Endodermal cell (in vitro differentiated cells): ENCODE results near the gene AVL9. TPM values are rescaled to one million over a fixed set of nuclear protein-coding genes. Genes with fewer than 3 reads are reported as not detected.

ENCODE experiments used
- DNase-seq: peaks from one replicate; pipeline ENCODE4 v3.0.0-alpha.2; 2017
- H3K27ac ChIP-seq: 2 replicates; pipeline ENCODE4 v1.5.1; 2013; ENCODE audit warnings: mild to moderate bottlenecking, low read depth, low read length, moderate library complexity
- H3K27me3 ChIP-seq: 2 replicates; pipeline ENCODE4 v1.6.1; 2013; ENCODE audit warnings: mild to moderate bottlenecking, low read length, moderate library complexity; ENCODE audit not compliant: insufficient read depth, control insufficient read depth, poor library complexity, severe bottlenecking
- H3K36me3 ChIP-seq: 2 replicates; pipeline ENCODE4 v1.7.0; 2013; ENCODE audit warnings: mild to moderate bottlenecking, low read length, moderate library complexity; ENCODE audit not compliant: control insufficient read depth, insufficient read depth
- H3K4me1 ChIP-seq: one replicate; pipeline ENCODE4 v1.7.0; 2013; ENCODE audit warnings: low read length; ENCODE audit not compliant: control insufficient read depth, insufficient read depth
- H3K4me3 ChIP-seq: 2 replicates; pipeline ENCODE4 v1.5.1; 2013; ENCODE audit warnings: mild to moderate bottlenecking, low read length, moderate library complexity
- H3K9ac ChIP-seq: 2 replicates; pipeline ENCODE4 v1.6.1; 2013; ENCODE audit warnings: mild to moderate bottlenecking, low read length, moderate library complexity; ENCODE audit not compliant: poor library complexity, severe bottlenecking; ENCODE audit errors: extremely low read depth
- H3K9me3 ChIP-seq: 2 replicates; pipeline ENCODE4 v1.6.1; 2013; ENCODE audit warnings: mild to moderate bottlenecking, low read length, moderate library complexity; ENCODE audit not compliant: control insufficient read depth
- H3K27ac Mint-ChIP-seq: 2 replicates; pipeline ENCODE4 v1.8.0; 2020; ENCODE audit warnings: mixed read lengths
- H3K27me3 Mint-ChIP-seq: 2 replicates; pipeline ENCODE4 v1.8.0; 2021; ENCODE audit warnings: mild to moderate bottlenecking, mixed read lengths; ENCODE audit not compliant: insufficient read depth
- H3K36me3 Mint-ChIP-seq: 2 replicates; pipeline ENCODE4 v1.8.0; 2020; ENCODE audit warnings: low read depth, mixed read lengths
- H3K4me1 Mint-ChIP-seq: 2 replicates; pipeline ENCODE4 v1.8.0; 2020; ENCODE audit warnings: mixed read lengths
- H3K4me3 Mint-ChIP-seq: 2 replicates; pipeline ENCODE4 v1.8.0; 2020; ENCODE audit warnings: mild to moderate bottlenecking, moderate library complexity, mixed read lengths
- H3K9me3 Mint-ChIP-seq: 2 replicates; pipeline ENCODE4 v1.8.0; 2020; ENCODE audit warnings: mild to moderate bottlenecking, mixed read lengths
- CTCF ChIP-seq: fragments of 200-600 bp; sonication (generic); conservative IDR thresholded peaks from 2 replicates; pipeline ENCODE4 v1.5.0; 2021; ENCODE audit warnings: antibody characterized with exemption, mild to moderate bottlenecking
- WGBS, 2 experiments: methylation state at CpG; one replicate each; pipeline versions ENCODE4 v1.1.5 to v1.1.7; 2013; ENCODE audit warnings: missing lambda C conversion rate in 2 of 2, mixed read lengths in 1 of 2; ENCODE audit not compliant: insufficient coverage in 1 of 2, insufficient read length in 1 of 2; 5-methylcytosine and 5-hydroxymethylcytosine counted together
- total RNA-seq, 2 donors: library from RNA; stranded (reverse); fragmentation: NEBNext Ultra II Directional in 1 of 2; extraction: Animal tissue kit (Norgen Biotek cat#: 25700) in 1 of 2; gene quantifications; 2 replicates in 1 of 2; 3 replicates in 1 of 2; pipeline ENCODE4 v1.2.1, GENCODE V29; 2021

AVL9 gene
- total RNA-seq, 2 donors from 2014 or later = 44.0 to 54.5 TPM

DNA sequence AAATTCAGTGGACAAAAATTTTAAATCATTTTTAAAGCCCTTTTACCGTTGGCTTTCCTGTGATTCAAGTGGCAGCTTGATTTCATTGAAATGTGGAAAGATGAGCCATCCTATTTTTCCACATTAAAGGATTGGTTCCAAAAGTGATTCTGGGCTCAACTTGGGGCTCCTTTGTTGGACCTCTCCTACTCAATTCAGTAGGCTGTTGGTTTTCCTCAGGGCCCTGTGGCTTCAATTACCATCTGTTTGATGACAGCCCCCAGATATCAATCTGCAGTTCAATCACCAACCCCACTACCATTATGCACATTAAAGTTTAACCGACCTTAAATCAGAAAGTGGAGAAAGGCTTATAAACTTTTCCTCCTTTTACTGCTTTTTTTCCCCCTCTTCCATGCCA is 47.3 kb downstream of the AVL9 start:
- DNase-seq = no peak
- no peak for TF ChIP-seq CTCF
- peaks cover 42% of the 10 kb centered on the region for H3K36me3 Mint-ChIP-seq
- H3K9me3 Mint-ChIP-seq = no peaks in the 10 kb centered on the region
- no peaks in the 10 kb centered on the region for H3K27me3 ChIP-seq
- no peak overlapping the region for H3K9ac ChIP-seq
- WGBS, 2 experiments = 73 to 100% methylated on average over 1 to 2 of the region's 2 CpGs
- H3K4me3 Mint-ChIP-seq = no peak overlapping the region
- H3K4me1 ChIP-seq = no peaks in the 10 kb centered on the region
- peaks cover 9% of the 10 kb centered on the region for H3K9me3 ChIP-seq
- no peaks in the 10 kb centered on the region for H3K27me3 Mint-ChIP-seq
- peaks cover 3% of the 10 kb centered on the region for H3K4me1 Mint-ChIP-seq
- peaks cover 39% of the 10 kb centered on the region for H3K36me3 ChIP-seq
- no peak overlapping the region for H3K4me3 ChIP-seq
- H3K27ac ChIP-seq = no peak overlapping the region
- no peak overlapping the region for H3K27ac Mint-ChIP-seq

DNA sequence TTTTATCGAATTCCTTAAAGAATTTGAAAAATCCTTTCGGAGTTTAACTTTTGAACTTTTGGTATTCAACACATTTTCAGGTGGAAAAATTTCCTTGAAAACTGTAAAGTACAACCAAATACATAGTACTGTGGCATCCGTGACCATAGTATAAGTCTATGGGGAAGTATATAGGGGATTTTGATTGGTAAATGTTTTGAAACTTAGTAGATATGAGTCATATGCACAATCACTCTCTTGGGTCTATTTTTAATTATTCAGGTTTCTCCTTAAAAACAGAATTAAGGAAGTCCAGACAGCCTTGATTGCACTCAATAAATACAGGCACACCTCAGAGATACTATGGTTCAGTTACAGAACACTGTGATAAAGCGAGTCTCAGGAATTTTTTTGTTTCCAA is 64.2 kb downstream of the AVL9 start:
- no peak for TF ChIP-seq CTCF
- Mint-ChIP-seq H3K4me1 (no peaks in the 10 kb centered on the region), H3K27ac (no peak overlapping the region), H3K9me3 (no peaks in the 10 kb centered on the region), H3K27me3 (no peaks in the 10 kb centered on the region), H3K4me3 (no peak overlapping the region), H3K36me3 (peaks cover 47% of the 10 kb centered on the region)
- Histone ChIP-seq H3K4me3 (no peak overlapping the region), H3K9ac (no peak overlapping the region), H3K36me3 (peaks cover 76% of the 10 kb centered on the region), H3K27ac (no peak overlapping the region), H3K9me3 (no peaks in the 10 kb centered on the region), H3K27me3 (no peaks in the 10 kb centered on the region), H3K4me1 (no peaks in the 10 kb centered on the region)
- no peak for DNase-seq
- 100% methylated on average over 1 to 4 of the region's 4 CpGs for WGBS, 2 experiments

GRCh38 chr7:32560075-32560474 is 64.8 kb downstream of the AVL9 start:
- peaks cover 70% of the 10 kb centered on the region for H3K36me3 ChIP-seq
- H3K4me1 Mint-ChIP-seq = no peaks in the 10 kb centered on the region
- H3K27ac ChIP-seq = no peak overlapping the region
- DNase-seq = no peak
- no peak for TF ChIP-seq CTCF
- H3K4me1 ChIP-seq = no peaks in the 10 kb centered on the region
- no peak overlapping the region for H3K27ac Mint-ChIP-seq
- H3K4me3 Mint-ChIP-seq = no peak overlapping the region
- WGBS, 2 experiments = 89 to 100% methylated on average over 2 of the region's 2 CpGs
- no peak overlapping the region for H3K9ac ChIP-seq
- H3K9me3 Mint-ChIP-seq = no peaks in the 10 kb centered on the region
- H3K9me3 ChIP-seq = no peaks in the 10 kb centered on the region
- peaks cover 48% of the 10 kb centered on the region for H3K36me3 Mint-ChIP-seq
- H3K27me3 ChIP-seq = no peaks in the 10 kb centered on the region
- H3K4me3 ChIP-seq = no peak overlapping the region
- H3K27me3 Mint-ChIP-seq = no peaks in the 10 kb centered on the region
